Keratinocyte (primary cell): ENCODE measurements around the gene TMCO6. TPM values are rescaled to one million over a fixed set of nuclear protein-coding genes. Genes with fewer than 3 reads are reported as not detected.

Experiments
- DNase-seq: peaks from one replicate; pipeline ENCODE4 v3.0.0-alpha.2; 2011; ENCODE audit warnings: low read depth, missing footprints, low spot score
- FAIRE-seq: peaks from 2 replicates; lab custom pipeline; 2011; peaks lifted over from hg19 to GRCh38; lab: Jason Lieb, UNC
- H2AFZ ChIP-seq: 2 replicates; pipeline ENCODE4 v1.6.0; 2012; ENCODE audit warnings: low read length, control low read depth, inconsistent platforms; ENCODE audit not compliant: control insufficient read depth
- H3K27ac ChIP-seq: 2 replicates; pipeline ENCODE4 v1.5.1; 2011; ENCODE audit warnings: low read length; ENCODE audit not compliant: control insufficient read depth, insufficient read depth
- H3K27me3 ChIP-seq: 3 replicates; pipeline ENCODE4 v1.6.0; 2011; ENCODE audit warnings: low read length; ENCODE audit not compliant: control insufficient read depth, insufficient read depth; ENCODE audit errors: extremely low read depth
- H3K36me3 ChIP-seq, 2 experiments: 2 replicates in 1 of 2; 3 replicates in 1 of 2; pipeline ENCODE4 v1.5.1; 2011; ENCODE audit warnings: low read length in 2 of 2, mild to moderate bottlenecking in 1 of 2; ENCODE audit not compliant: control insufficient read depth in 2 of 2, insufficient read depth in 2 of 2; ENCODE audit errors: extremely low read depth in 1 of 2
- H3K4me1 ChIP-seq: 3 replicates; pipeline ENCODE4 v1.5.1; 2011; ENCODE audit warnings: low read length; ENCODE audit not compliant: control insufficient read depth, insufficient read depth; ENCODE audit errors: extremely low read depth
- H3K4me2 ChIP-seq: 3 replicates; pipeline ENCODE4 v1.6.0; 2011; ENCODE audit warnings: low read depth, low read length; ENCODE audit not compliant: control insufficient read depth, insufficient read depth; ENCODE audit errors: extremely low read depth
- H3K4me3 ChIP-seq, 3 experiments: fragments of 200-600 bp in 1 of 3; sonication (generic) in 1 of 3; 2 replicates in 2 of 3; 3 replicates in 1 of 3; pipeline ENCODE4 v1.5.1; 2011 to 2016; ENCODE audit warnings: low read length in 3 of 3, mild to moderate bottlenecking in 3 of 3, control low read depth in 2 of 3, inconsistent platforms in 1 of 3, low read depth in 1 of 3, mixed read lengths in 1 of 3, mixed run types in 1 of 3, moderate library complexity in 1 of 3; ENCODE audit not compliant: control insufficient read depth in 2 of 3, insufficient read depth in 2 of 3; ENCODE audit errors: extremely low read depth in 1 of 3
- H3K79me2 ChIP-seq: 2 replicates; pipeline ENCODE4 v1.6.0; 2012; ENCODE audit warnings: low read length; ENCODE audit not compliant: control insufficient read depth, insufficient read depth
- H3K9ac ChIP-seq: 3 replicates; pipeline ENCODE4 v1.6.0; 2011; ENCODE audit warnings: low read length; ENCODE audit not compliant: control insufficient read depth, insufficient read depth; ENCODE audit errors: extremely low read depth
- H3K9me1 ChIP-seq: 3 replicates; pipeline ENCODE4 v1.6.0; 2011; ENCODE audit warnings: low read length; ENCODE audit not compliant: control insufficient read depth, insufficient read depth; ENCODE audit errors: extremely low read depth
- H3K9me3 ChIP-seq: 2 replicates; pipeline ENCODE4 v1.5.1; 2012; ENCODE audit warnings: low read depth, low read length; ENCODE audit not compliant: control insufficient read depth
- H4K20me1 ChIP-seq: 3 replicates; pipeline ENCODE4 v1.6.0; 2011; ENCODE audit warnings: low read length; ENCODE audit not compliant: control insufficient read depth, insufficient read depth; ENCODE audit errors: extremely low read depth
- EZH2 ChIP-seq: IDR thresholded peaks from one replicate; pipeline ENCODE4 v1.6.1; 2012; ENCODE audit warnings: inconsistent platforms, mild to moderate bottlenecking, low read length, moderate library complexity
- dilution Hi-C: fragments of 300-500 bp; cut with MboI; formaldehyde crosslinking; loops from one replicate; pipeline ENCODE4 v1.7.0; 2020; ENCODE audit warnings: low sequenced_read_pairs; ENCODE audit not compliant: extremely low pct_ligation_motif_present
- polyA plus RNA-seq, 5 experiments: library from polyadenylated mRNA; depleted of rRNA in 3 of 5; stranded (reverse) in 3 of 5; stranded (forward) in 1 of 5; unstranded in 1 of 5; fragments of >200 nt; gene quantifications; 1 replicate in 1 of 5; 2 replicates in 3 of 5; 3 replicates in 1 of 5; pipeline versions ENCODE4 v1.2.1 to v1.2.3, GENCODE V29; 2011 to 2012; ENCODE audit warnings: missing spikeins in 2 of 5, low read depth in 1 of 5, low replicate concordance in 1 of 5
- TF ChIP-seq, protein P1 (sequence below), 3 experiments: IDR thresholded peaks in 1 of 3; conservative IDR thresholded peaks in 1 of 3; optimal IDR thresholded peaks in 1 of 3; 2 replicates in 2 of 3; 3 replicates in 1 of 3; pipeline versions ENCODE3 to v1.5.1; 2011; ENCODE audit warnings: low read length in 3 of 3, mild to moderate bottlenecking in 3 of 3, moderate library complexity in 2 of 3, control low read depth in 1 of 3, inconsistent platforms in 1 of 3; ENCODE audit not compliant: insufficient read depth in 2 of 3; ENCODE audit errors: extremely low read depth in 1 of 3

Gene TMCO6
- polyA plus RNA-seq, 1 donor (not counting 4 experiments of a cell fraction or from before 2014, with no cell fraction given): 7.6 TPM

DNA sequence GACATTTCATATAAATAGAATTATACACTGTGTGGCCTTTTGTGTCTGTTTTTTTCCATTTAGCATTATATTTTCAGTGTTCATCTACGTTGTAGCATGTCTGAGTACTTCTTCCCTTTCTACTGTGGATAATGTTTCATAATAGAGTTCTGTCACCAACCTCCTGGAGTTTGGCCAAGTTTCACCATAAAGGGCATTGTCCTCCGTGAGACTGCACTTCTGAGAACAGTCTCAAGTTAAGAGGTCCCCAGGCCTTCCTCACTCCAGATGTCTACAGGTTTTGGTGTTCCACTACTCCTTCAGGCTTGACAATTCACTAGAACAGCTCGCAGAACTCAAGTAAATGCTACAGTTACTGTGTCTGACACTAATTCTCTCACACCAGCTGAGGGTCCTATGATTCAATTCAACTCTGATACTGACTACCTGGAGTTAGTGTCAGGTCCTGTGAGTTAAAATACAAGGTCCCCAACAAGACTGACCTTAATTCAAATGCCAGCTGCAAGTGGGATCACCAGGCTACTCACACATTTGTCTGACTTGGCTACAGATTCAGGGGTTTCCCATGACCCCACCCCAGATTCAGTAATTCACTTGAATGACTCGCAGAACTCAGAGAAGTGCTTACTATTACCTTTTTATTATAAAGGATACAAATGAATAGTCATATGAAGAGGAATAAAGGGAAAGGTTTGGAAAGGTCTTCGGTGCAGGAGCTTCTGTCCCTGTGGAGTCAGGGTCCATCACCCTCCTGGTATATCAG, 43.5 kb upstream of the TMCO6 start:
- no peaks in the 10 kb centered on the region for H4K20me1 ChIP-seq
- no peak overlapping the region for H3K4me2 ChIP-seq
- H3K4me3 ChIP-seq: no peak overlapping the region
- H3K4me1 ChIP-seq: peaks cover 16% of the 10 kb centered on the region
- no peaks in the 10 kb centered on the region for H3K9me1 ChIP-seq
- DNase-seq (no peak), FAIRE-seq (no peak)
- no peak overlapping the region for H3K27ac ChIP-seq
- H3K27me3 ChIP-seq: no peaks in the 10 kb centered on the region
- H3K36me3 ChIP-seq: no peaks in the 10 kb centered on the region
- H2AFZ ChIP-seq: no peak overlapping the region
- dilution Hi-C loops: no loop called here
- TF ChIP-seq, protein P1, sequence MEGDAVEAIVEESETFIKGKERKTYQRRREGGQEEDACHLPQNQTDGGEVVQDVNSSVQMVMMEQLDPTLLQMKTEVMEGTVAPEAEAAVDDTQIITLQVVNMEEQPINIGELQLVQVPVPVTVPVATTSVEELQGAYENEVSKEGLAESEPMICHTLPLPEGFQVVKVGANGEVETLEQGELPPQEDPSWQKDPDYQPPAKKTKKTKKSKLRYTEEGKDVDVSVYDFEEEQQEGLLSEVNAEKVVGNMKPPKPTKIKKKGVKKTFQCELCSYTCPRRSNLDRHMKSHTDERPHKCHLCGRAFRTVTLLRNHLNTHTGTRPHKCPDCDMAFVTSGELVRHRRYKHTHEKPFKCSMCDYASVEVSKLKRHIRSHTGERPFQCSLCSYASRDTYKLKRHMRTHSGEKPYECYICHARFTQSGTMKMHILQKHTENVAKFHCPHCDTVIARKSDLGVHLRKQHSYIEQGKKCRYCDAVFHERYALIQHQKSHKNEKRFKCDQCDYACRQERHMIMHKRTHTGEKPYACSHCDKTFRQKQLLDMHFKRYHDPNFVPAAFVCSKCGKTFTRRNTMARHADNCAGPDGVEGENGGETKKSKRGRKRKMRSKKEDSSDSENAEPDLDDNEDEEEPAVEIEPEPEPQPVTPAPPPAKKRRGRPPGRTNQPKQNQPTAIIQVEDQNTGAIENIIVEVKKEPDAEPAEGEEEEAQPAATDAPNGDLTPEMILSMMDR (optimal IDR thresholded peaks at IDR 0.05 in 1 of 3, IDR thresholded peaks at IDR 0.05 in 1 of 3, conservative IDR thresholded peaks at IDR 0.05 in 1 of 3; ENCODE audit: extremely low read depth in 1 of 3, insufficient read depth in 2 of 3, low read length in 3 of 3): no peak
- no peak for TF ChIP-seq EZH2
- H3K79me2 ChIP-seq: no peaks in the 10 kb centered on the region
- H3K9ac ChIP-seq: no peak overlapping the region
- H3K9me3 ChIP-seq: no peaks in the 10 kb centered on the region

DNA sequence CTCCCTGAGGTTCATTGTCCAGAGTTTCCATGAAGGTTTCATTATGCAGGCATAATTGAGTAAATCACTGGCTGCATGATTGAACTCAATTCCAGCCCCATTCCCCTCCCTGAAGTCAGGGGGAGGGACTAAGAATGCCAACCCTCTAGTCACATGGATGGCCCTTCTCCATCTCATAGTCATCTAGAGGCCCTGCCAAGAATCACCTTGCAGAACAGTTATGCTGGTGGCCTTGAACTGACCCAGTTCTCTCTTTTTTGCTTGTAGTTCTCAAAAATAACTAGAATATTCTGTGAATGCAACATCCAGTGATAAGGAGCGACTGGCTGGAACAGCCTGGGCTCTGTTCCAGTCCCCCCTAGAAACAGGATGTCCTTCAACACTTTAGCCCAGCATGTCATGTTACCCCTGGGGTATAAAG, 42.9 kb upstream of the TMCO6 start:
- DNase-seq: no peak
- TF ChIP-seq, protein P1 (optimal IDR thresholded peaks at IDR 0.05 in 1 of 3, IDR thresholded peaks at IDR 0.05 in 1 of 3, conservative IDR thresholded peaks at IDR 0.05 in 1 of 3; ENCODE audit: extremely low read depth in 1 of 3, insufficient read depth in 2 of 3, low read length in 3 of 3): no peak
- no peak for TF ChIP-seq EZH2

More for the DNA sequence above, 42.9 kb upstream of the TMCO6 start:
- H3K9me3 ChIP-seq: no peaks in the 10 kb centered on the region
- no peak for FAIRE-seq
- H2AFZ ChIP-seq: no peak overlapping the region
- dilution Hi-C loops: no loop called here
- no peak overlapping the region for H3K9ac ChIP-seq
- no peak overlapping the region for H3K4me2 ChIP-seq
- no peaks in the 10 kb centered on the region for H4K20me1 ChIP-seq
- no peaks in the 10 kb centered on the region for H3K79me2 ChIP-seq
- H3K27me3 ChIP-seq: no peaks in the 10 kb centered on the region
- no peaks in the 10 kb centered on the region for H3K9me1 ChIP-seq
- H3K36me3 ChIP-seq: no peaks in the 10 kb centered on the region
- peaks cover 10% of the 10 kb centered on the region for H3K4me1 ChIP-seq
- H3K4me3 ChIP-seq: no peak overlapping the region
- no peak overlapping the region for H3K27ac ChIP-seq
